Neural progenitor cell (in vitro differentiated cells): ENCODE measurements around the gene DCAF5. TPM values are rescaled to one million over a fixed set of nuclear protein-coding genes. Genes with fewer than 3 reads are reported as not detected.

Experiments
- DNase-seq: peaks from one replicate; pipeline ENCODE4 v3.0.0-alpha.2; 2016; ENCODE audit warnings: low spot score
- H2AFZ ChIP-seq: fragments of 200-600 bp; sonication (generic); replicated peaks from 2 replicates; pipeline ENCODE4 v1.6.1; 2016; ENCODE audit warnings: antibody characterized with exemption
- H3F3A ChIP-seq: fragments of 200-600 bp; sonication (generic); 2 replicates; pipeline ENCODE4 v1.6.1; 2016; ENCODE audit warnings: antibody characterized with exemption, low read depth
- H3K27ac ChIP-seq: fragments of 200-600 bp; sonication (generic); 2 replicates; pipeline ENCODE4 v1.5.1; 2016; ENCODE audit warnings: mild to moderate bottlenecking
- H3K27me3 ChIP-seq: fragments of 200-600 bp; sonication (generic); 2 replicates; pipeline ENCODE4 v1.6.1; 2016; ENCODE audit warnings: mild to moderate bottlenecking, moderate library complexity
- H3K36me3 ChIP-seq: fragments of 200-600 bp; sonication (generic); 2 replicates; pipeline ENCODE4 v1.5.1; 2016
- H3K4me1 ChIP-seq: fragments of 200-600 bp; sonication (generic); 2 replicates; pipeline ENCODE4 v1.6.1; 2016; ENCODE audit warnings: mixed run types
- H3K4me2 ChIP-seq: fragments of 200-600 bp; sonication (generic); 2 replicates; pipeline ENCODE4 v1.6.1; 2016
- H3K4me3 ChIP-seq: fragments of 200-600 bp; sonication (generic); 2 replicates; pipeline ENCODE4 v1.5.1; 2016
- H3K79me2 ChIP-seq: fragments of 200-600 bp; sonication (generic); 2 replicates; pipeline ENCODE4 v1.6.1; 2016; ENCODE audit warnings: low read depth
- H3K9ac ChIP-seq: fragments of 200-600 bp; sonication (generic); 2 replicates; pipeline ENCODE4 v1.6.1; 2016
- H3K9me3 ChIP-seq: fragments of 200-600 bp; sonication (generic); 2 replicates; pipeline ENCODE4 v1.5.1; 2016; ENCODE audit warnings: low read depth
- H4K20me1 ChIP-seq: fragments of 200-600 bp; sonication (generic); 2 replicates; pipeline ENCODE4 v1.6.1; 2016; ENCODE audit warnings: low read depth
- H3K27ac Mint-ChIP-seq: 3 replicates; pipeline ENCODE4 v1.8.0; 2021; ENCODE audit warnings: mixed read lengths
- H3K27me3 Mint-ChIP-seq: 2 replicates; pipeline ENCODE4 v1.8.0; 2022; ENCODE audit warnings: low read depth, mild to moderate bottlenecking, inconsistent platforms, moderate library complexity, mixed read lengths; ENCODE audit not compliant: insufficient read depth
- H3K36me3 Mint-ChIP-seq: 3 replicates; pipeline ENCODE4 v1.8.0; 2021; ENCODE audit warnings: mixed read lengths
- H3K4me1 Mint-ChIP-seq: 3 replicates; pipeline ENCODE4 v1.8.0; 2021; ENCODE audit warnings: mixed read lengths
- H3K4me3 Mint-ChIP-seq: 3 replicates; pipeline ENCODE4 v1.8.0; 2021; ENCODE audit warnings: mild to moderate bottlenecking, moderate library complexity, mixed read lengths
- H3K9me3 Mint-ChIP-seq: 3 replicates; pipeline ENCODE4 v1.8.0; 2020; ENCODE audit warnings: mixed read lengths
- EZH2 ChIP-seq: fragments of 200-600 bp; sonication (generic); IDR thresholded peaks from 2 replicates; pipeline ENCODE4 v1.6.1; 2017; ENCODE audit warnings: antibody characterized with exemption, mild to moderate bottlenecking, moderate library complexity
- EZH2phosphoT487 ChIP-seq: fragments of 200-600 bp; sonication (generic); IDR thresholded peaks from 2 replicates; pipeline ENCODE4 v1.6.1; 2017; ENCODE audit warnings: antibody characterized with exemption
- total RNA-seq: library from RNA; depleted of rRNA; stranded (reverse); fragments of >200 nt; gene quantifications from 2 replicates; pipeline ENCODE4 v1.2.3, GENCODE V29; 2015; ENCODE audit warnings: low replicate concordance
- TF ChIP-seq, protein P1 (sequence below): fragments of 200-600 bp; sonication (generic); IDR thresholded peaks from 2 replicates; pipeline ENCODE4 v1.5.1; 2017; ENCODE audit warnings: antibody characterized with exemption, mild to moderate bottlenecking

The DCAF5 gene, protein sequence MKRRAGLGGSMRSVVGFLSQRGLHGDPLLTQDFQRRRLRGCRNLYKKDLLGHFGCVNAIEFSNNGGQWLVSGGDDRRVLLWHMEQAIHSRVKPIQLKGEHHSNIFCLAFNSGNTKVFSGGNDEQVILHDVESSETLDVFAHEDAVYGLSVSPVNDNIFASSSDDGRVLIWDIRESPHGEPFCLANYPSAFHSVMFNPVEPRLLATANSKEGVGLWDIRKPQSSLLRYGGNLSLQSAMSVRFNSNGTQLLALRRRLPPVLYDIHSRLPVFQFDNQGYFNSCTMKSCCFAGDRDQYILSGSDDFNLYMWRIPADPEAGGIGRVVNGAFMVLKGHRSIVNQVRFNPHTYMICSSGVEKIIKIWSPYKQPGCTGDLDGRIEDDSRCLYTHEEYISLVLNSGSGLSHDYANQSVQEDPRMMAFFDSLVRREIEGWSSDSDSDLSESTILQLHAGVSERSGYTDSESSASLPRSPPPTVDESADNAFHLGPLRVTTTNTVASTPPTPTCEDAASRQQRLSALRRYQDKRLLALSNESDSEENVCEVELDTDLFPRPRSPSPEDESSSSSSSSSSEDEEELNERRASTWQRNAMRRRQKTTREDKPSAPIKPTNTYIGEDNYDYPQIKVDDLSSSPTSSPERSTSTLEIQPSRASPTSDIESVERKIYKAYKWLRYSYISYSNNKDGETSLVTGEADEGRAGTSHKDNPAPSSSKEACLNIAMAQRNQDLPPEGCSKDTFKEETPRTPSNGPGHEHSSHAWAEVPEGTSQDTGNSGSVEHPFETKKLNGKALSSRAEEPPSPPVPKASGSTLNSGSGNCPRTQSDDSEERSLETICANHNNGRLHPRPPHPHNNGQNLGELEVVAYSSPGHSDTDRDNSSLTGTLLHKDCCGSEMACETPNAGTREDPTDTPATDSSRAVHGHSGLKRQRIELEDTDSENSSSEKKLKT
- 22.4 and 30.8 TPM in 2 replicates for total RNA-seq

DNA sequence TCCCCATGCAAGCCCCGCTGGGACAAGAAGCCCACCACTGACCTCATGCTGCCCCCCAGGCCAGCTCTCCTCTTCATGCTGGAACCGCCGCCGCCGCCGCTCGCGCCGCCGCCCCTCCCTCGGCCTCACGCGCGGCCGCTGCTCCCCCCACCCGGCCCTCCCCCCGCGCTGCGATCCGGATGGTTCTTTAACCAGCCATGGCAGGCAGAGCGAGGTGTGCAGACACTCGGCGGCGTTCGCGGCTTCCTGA, at the start of gene DCAF5:
Gene DCAF5, minus strand, starts transcription at position 218 of the 250 bp plus-strand sequence. Its CDS starts 141 bp downstream, at position 77.
- Histone ChIP-seq H3K79me2 (peaks cover 35% of the 10 kb centered on the region), H3K4me2 (peak within 1 kb of the TSS; percentile 96), H3K9ac (peak within 1 kb of the TSS; percentile 76), H3K27ac (peak within 1 kb of the TSS; percentile 72), H3K4me1 (peaks cover 22% of the 10 kb centered on the region), H3K4me3 (peak within 1 kb of the TSS; percentile 91), H2AFZ (peak within 1 kb of the TSS; percentile 93), H3K9me3 (no peaks in the 10 kb centered on the region), H3K36me3 (no peaks in the 10 kb centered on the region), H4K20me1 (peaks cover 21% of the 10 kb centered on the region), H3F3A (peaks cover 50% of the 10 kb centered on the region), H3K27me3 (peaks cover 14% of the 10 kb centered on the region)
- H3K27me3 Mint-ChIP-seq: peaks cover 5% of the 10 kb centered on the region
- TF ChIP-seq EZH2phosphoT487 (no peak), EZH2 (no peak)
- TF ChIP-seq, protein P1, sequence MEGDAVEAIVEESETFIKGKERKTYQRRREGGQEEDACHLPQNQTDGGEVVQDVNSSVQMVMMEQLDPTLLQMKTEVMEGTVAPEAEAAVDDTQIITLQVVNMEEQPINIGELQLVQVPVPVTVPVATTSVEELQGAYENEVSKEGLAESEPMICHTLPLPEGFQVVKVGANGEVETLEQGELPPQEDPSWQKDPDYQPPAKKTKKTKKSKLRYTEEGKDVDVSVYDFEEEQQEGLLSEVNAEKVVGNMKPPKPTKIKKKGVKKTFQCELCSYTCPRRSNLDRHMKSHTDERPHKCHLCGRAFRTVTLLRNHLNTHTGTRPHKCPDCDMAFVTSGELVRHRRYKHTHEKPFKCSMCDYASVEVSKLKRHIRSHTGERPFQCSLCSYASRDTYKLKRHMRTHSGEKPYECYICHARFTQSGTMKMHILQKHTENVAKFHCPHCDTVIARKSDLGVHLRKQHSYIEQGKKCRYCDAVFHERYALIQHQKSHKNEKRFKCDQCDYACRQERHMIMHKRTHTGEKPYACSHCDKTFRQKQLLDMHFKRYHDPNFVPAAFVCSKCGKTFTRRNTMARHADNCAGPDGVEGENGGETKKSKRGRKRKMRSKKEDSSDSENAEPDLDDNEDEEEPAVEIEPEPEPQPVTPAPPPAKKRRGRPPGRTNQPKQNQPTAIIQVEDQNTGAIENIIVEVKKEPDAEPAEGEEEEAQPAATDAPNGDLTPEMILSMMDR: no peak
- peak within 1 kb of the TSS; percentile 96 for H3K4me3 Mint-ChIP-seq
- H3K9me3 Mint-ChIP-seq: no peaks in the 10 kb centered on the region
- peaks cover 31% of the 10 kb centered on the region for H3K4me1 Mint-ChIP-seq
- H3K36me3 Mint-ChIP-seq: peaks cover 11% of the 10 kb centered on the region
- DNase-seq: peak; percentile 97
- peak within 1 kb of the TSS; percentile 90 for H3K27ac Mint-ChIP-seq

DNA sequence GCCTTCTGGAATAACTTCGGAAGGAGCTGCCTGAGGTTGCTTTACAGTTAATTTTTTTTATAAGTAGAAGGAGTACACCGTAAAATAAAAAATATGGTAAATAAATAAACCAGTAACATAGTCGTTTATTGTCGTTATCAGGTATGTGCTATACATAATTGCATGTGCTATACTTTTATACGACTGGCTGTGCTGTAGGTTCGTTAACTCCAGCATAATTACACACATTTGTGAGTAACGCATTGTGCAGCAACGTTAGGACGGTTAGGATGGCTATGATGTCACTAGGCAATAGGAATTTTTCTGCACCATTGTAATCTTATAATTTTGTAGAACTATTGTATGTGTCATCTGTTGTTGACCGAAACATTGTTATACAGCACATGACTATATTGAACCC, 46.9 kb upstream of the DCAF5 start:
- H4K20me1 ChIP-seq: peaks cover 6% of the 10 kb centered on the region
- no peak overlapping the region for H3K27ac Mint-ChIP-seq
- H3K4me3 ChIP-seq: no peak overlapping the region
- peaks cover 10% of the 10 kb centered on the region for H3K79me2 ChIP-seq
- H3K27me3 ChIP-seq: no peaks in the 10 kb centered on the region
- no peaks in the 10 kb centered on the region for H3K4me1 ChIP-seq
- no peaks in the 10 kb centered on the region for H3F3A ChIP-seq
- TF ChIP-seq EZH2: no peak
- TF ChIP-seq EZH2phosphoT487: no peak
- no peak overlapping the region for H3K9ac ChIP-seq
- H3K4me3 Mint-ChIP-seq: no peak overlapping the region
- H2AFZ ChIP-seq: no peak overlapping the region
- H3K9me3 ChIP-seq: no peaks in the 10 kb centered on the region
- H3K4me2 ChIP-seq: no peak overlapping the region
- H3K36me3 ChIP-seq: no peaks in the 10 kb centered on the region
- H3K27me3 Mint-ChIP-seq: no peaks in the 10 kb centered on the region
- no peak for DNase-seq
- no peaks in the 10 kb centered on the region for H3K9me3 Mint-ChIP-seq
- H3K27ac ChIP-seq: no peak overlapping the region
- H3K36me3 Mint-ChIP-seq: no peaks in the 10 kb centered on the region
- no peaks in the 10 kb centered on the region for H3K4me1 Mint-ChIP-seq

DNA sequence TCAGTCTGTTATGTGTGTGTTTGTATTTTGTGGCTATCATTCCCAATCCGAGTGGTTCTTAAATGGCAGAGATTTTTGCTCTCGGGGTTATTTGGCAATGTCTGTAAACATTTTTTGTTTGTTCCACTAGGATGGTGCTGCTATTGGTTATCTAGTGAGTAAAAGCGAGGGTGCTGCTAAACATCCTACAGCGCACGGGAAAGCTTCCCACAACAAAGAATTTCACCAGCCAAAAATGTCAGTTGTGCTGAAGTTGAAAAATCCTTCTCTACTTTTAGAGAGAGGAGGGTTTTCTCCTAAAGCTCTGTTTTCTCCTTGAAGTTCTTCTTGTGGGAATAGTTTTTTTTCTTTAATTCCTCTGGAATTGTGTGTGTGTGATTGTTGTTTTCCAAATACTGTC, 40.8 kb upstream of the DCAF5 start:
- Mint-ChIP-seq H3K9me3 (no peaks in the 10 kb centered on the region), H3K4me3 (no peak overlapping the region), H3K27me3 (peaks cover 2% of the 10 kb centered on the region), H3K36me3 (no peaks in the 10 kb centered on the region), H3K4me1 (peaks cover 15% of the 10 kb centered on the region), H3K27ac (no peak overlapping the region)
- Histone ChIP-seq H4K20me1 (no peaks in the 10 kb centered on the region), H3F3A (no peaks in the 10 kb centered on the region), H3K36me3 (no peaks in the 10 kb centered on the region), H3K4me1 (no peaks in the 10 kb centered on the region), H3K9me3 (no peaks in the 10 kb centered on the region), H3K27ac (no peak overlapping the region), H3K27me3 (no peaks in the 10 kb centered on the region), H3K4me3 (no peak overlapping the region), H3K4me2 (no peak overlapping the region), H2AFZ (no peak overlapping the region), H3K79me2 (peaks cover 30% of the 10 kb centered on the region), H3K9ac (no peak overlapping the region)
- no peak for TF ChIP-seq EZH2
- no peak for DNase-seq

GRCh38 chr14:69191340-69192111, 38.6 kb upstream of the DCAF5 start, which contains the start of gene EXD2:
Gene EXD2 (plus strand): TSS chr14:69191498. CDS start chr14:69209471, 17,973 bp downstream.
- peak within 1 kb of the TSS; percentile 82 for H3K4me3 ChIP-seq
- peak within 1 kb of the TSS; percentile 86 for H3K4me2 ChIP-seq
- H3K79me2 ChIP-seq: peaks cover 30% of the 10 kb centered on the region
- H4K20me1 ChIP-seq: no peaks in the 10 kb centered on the region
- H3K9ac ChIP-seq: no peak within 1 kb of the TSS
- Mint-ChIP-seq H3K36me3 (no peaks in the 10 kb centered on the region), H3K4me3 (peak within 1 kb of the TSS; percentile 96), H3K9me3 (no peaks in the 10 kb centered on the region), H3K27me3 (peaks cover 2% of the 10 kb centered on the region), H3K4me1 (peaks cover 15% of the 10 kb centered on the region), H3K27ac (peak within 1 kb of the TSS; percentile 86)
- no peaks in the 10 kb centered on the region for H3K27me3 ChIP-seq
- H3K9me3 ChIP-seq: no peaks in the 10 kb centered on the region
- H3K36me3 ChIP-seq: no peaks in the 10 kb centered on the region
- no peaks in the 10 kb centered on the region for H3K4me1 ChIP-seq
- DNase-seq: peak; percentile 89
- H3F3A ChIP-seq: no peaks in the 10 kb centered on the region
- H2AFZ ChIP-seq: peak within 1 kb of the TSS; percentile 98
- no peak within 1 kb of the TSS for H3K27ac ChIP-seq
- peak; percentile 36 for TF ChIP-seq EZH2
- TF ChIP-seq, protein P1: no peak
